ENCODE results near the gene EXD1. TPM values are rescaled to one million over a fixed set of nuclear protein-coding genes. Genes with fewer than 3 reads are reported as not detected.
A peak's percentile ranks its signal among the peaks of the same experiment; 100 is the strongest.

EXD1 gene
- total RNA-seq, 1 donor from 2014 or later, result not detected

GRCh38 chr15:41231422-41232226 is 1.1 kb upstream of the EXD1 start:
- no peak for DNase-seq
- intact Hi-C loops (cut with micrococcal nuclease), result loop anchor here (1.0 kb wide), 9 partner anchors 28 to 324 kb away; partner anchors contain the start of genes CHAC1, INO80, NDUFAF1 and NUSAP1
- CTCF ChIA-PET, result interaction anchor here (0.7 to 1.6 kb wide), 8 partner anchors 23 to 325 kb away, joined by 3 to 6 read pairs (median 4); partner anchors contain the start of genes NUSAP1 and OIP5
- TF ChIP-seq, protein P1, sequence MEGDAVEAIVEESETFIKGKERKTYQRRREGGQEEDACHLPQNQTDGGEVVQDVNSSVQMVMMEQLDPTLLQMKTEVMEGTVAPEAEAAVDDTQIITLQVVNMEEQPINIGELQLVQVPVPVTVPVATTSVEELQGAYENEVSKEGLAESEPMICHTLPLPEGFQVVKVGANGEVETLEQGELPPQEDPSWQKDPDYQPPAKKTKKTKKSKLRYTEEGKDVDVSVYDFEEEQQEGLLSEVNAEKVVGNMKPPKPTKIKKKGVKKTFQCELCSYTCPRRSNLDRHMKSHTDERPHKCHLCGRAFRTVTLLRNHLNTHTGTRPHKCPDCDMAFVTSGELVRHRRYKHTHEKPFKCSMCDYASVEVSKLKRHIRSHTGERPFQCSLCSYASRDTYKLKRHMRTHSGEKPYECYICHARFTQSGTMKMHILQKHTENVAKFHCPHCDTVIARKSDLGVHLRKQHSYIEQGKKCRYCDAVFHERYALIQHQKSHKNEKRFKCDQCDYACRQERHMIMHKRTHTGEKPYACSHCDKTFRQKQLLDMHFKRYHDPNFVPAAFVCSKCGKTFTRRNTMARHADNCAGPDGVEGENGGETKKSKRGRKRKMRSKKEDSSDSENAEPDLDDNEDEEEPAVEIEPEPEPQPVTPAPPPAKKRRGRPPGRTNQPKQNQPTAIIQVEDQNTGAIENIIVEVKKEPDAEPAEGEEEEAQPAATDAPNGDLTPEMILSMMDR (IDR thresholded peaks at IDR 0.05), result no peak
- Mint-ChIP-seq H3K4me3 (peak overlapping the region; percentile 91), H3K36me3 (ENCODE audit: low read depth) (peaks cover 2% of the 10 kb centered on the region), H3K4me1 (peaks cover 28% of the 10 kb centered on the region), H3K27ac (peak overlapping the region; percentile 81), H3K27me3 (no peaks in the 10 kb centered on the region), H3K9me3 (no peaks in the 10 kb centered on the region)
- POLR2A ChIA-PET, result interaction anchor here (0.5 to 2.5 kb wide), 22 partner anchors 9 to 1042 kb away, joined by 3 to 30 read pairs (median 3); partner anchors contain the start of genes CHAC1, GANC, INO80 and NUSAP1
- peak; percentile 48 for ATAC-seq (ENCODE audit: low read depth)

- ATAC-seq (ENCODE audit: low read depth) (no peak), DNase-seq (no peak)
- peaks cover 2% of the 10 kb centered on the region for H3K36me3 Mint-ChIP-seq (ENCODE audit: low read depth)
- intact Hi-C loops (cut with micrococcal nuclease), result no loop called here
- ChIA-PET POLR2A (interaction anchor here (0.6 to 2.5 kb wide), 9 partner anchors 12 to 460 kb away, joined by 3 to 30 read pairs (median 8); partner anchors contain the start of genes C15orf62, CHAC1, INO80 and NUSAP1), CTCF (interaction anchor here (0.6 to 1.6 kb wide), 6 partner anchors 55 to 338 kb away, joined by 3 to 5 read pairs (median 4); partner anchors contain the start of genes NUSAP1 and OIP5)
- H3K4me1 Mint-ChIP-seq, result peaks cover 28% of the 10 kb centered on the region
- H3K9me3 Mint-ChIP-seq, result no peaks in the 10 kb centered on the region
- peak overlapping the region; percentile 91 for H3K4me3 Mint-ChIP-seq
- no peaks in the 10 kb centered on the region for H3K27me3 Mint-ChIP-seq
- TF ChIP-seq, protein P1 (IDR thresholded peaks at IDR 0.05), result no peak
- peak overlapping the region; percentile 81 for H3K27ac Mint-ChIP-seq
Measured at GRCh38 chr15:41230345-41230649, 260 bp downstream of the EXD1 start.

- H3K4me1 Mint-ChIP-seq, result no peaks in the 10 kb centered on the region
- no peak for DNase-seq
- intact Hi-C loops (cut with micrococcal nuclease), result no loop called here
- ATAC-seq (ENCODE audit: low read depth), result no peak
- H3K27ac Mint-ChIP-seq, result no peak overlapping the region
- H3K27me3 Mint-ChIP-seq, result peaks cover 16% of the 10 kb centered on the region
- no peaks in the 10 kb centered on the region for H3K9me3 Mint-ChIP-seq
- TF ChIP-seq, protein P1 (IDR thresholded peaks at IDR 0.05), result no peak
- CTCF ChIA-PET, result no interaction called here
- H3K36me3 Mint-ChIP-seq (ENCODE audit: low read depth), result no peaks in the 10 kb centered on the region
- no peak overlapping the region for H3K4me3 Mint-ChIP-seq
- POLR2A ChIA-PET, result interaction anchor here (0.6 kb wide), 1 partner anchor 212 kb away, joined by 6 read pairs; no protein-coding TSS in a partner anchor
Measured at GRCh38 chr15:41219381-41219780, 11.2 kb downstream of the EXD1 start.

GRCh38 chr15:41218851-41219250 is 11.7 kb downstream of the EXD1 start:
- no peaks in the 10 kb centered on the region for H3K4me1 Mint-ChIP-seq
- H3K36me3 Mint-ChIP-seq (ENCODE audit: low read depth), result no peaks in the 10 kb centered on the region
- peaks cover 16% of the 10 kb centered on the region for H3K27me3 Mint-ChIP-seq
- H3K27ac Mint-ChIP-seq, result no peak overlapping the region
- H3K9me3 Mint-ChIP-seq, result no peaks in the 10 kb centered on the region
- intact Hi-C loops (cut with micrococcal nuclease), result no loop called here
- H3K4me3 Mint-ChIP-seq, result no peak overlapping the region
- no peak for ATAC-seq (ENCODE audit: low read depth)
- ChIA-PET POLR2A (no interaction called here), CTCF (no interaction called here)
- DNase-seq, result no peak
- TF ChIP-seq, protein P1 (IDR thresholded peaks at IDR 0.05), result no peak

GRCh38 chr15:41215708-41216107 is 14.8 kb downstream of the EXD1 start:
- Mint-ChIP-seq H3K27me3 (peaks cover 14% of the 10 kb centered on the region), H3K27ac (no peak overlapping the region), H3K4me1 (no peaks in the 10 kb centered on the region), H3K9me3 (no peaks in the 10 kb centered on the region), H3K36me3 (ENCODE audit: low read depth) (no peaks in the 10 kb centered on the region), H3K4me3 (no peak overlapping the region)
- TF ChIP-seq, protein P1 (IDR thresholded peaks at IDR 0.05), result no peak
- no peak for ATAC-seq (ENCODE audit: low read depth)
- ChIA-PET CTCF (no interaction called here), POLR2A (no interaction called here)
- intact Hi-C loops (cut with micrococcal nuclease), result no loop called here
- DNase-seq, result no peak
